22Rv1 (cell line): Measurements from ENCODE around the gene SLC5A2.
"Not testable (repeated sequence)": the region's sequence is repeated elsewhere in the genome, so short reads cannot be mapped to it uniquely, and the experiment has no call there.

ENCODE experiments used
- H3K27ac ChIP-seq: fragments of 450-650 bp; 2 replicates; pipeline ENCODE4 v1.5.1; 2017
- CTCF ChIP-seq: fragments of 450-650 bp; IDR thresholded peaks from 2 replicates; pipeline ENCODE4 v1.5.1; 2017; ENCODE audit warnings: mild to moderate bottlenecking
- ZFX ChIP-seq: fragments of 450-650 bp; IDR thresholded peaks from 2 replicates; pipeline ENCODE4 v1.6.1; 2017; ENCODE audit warnings: antibody characterized with exemption, borderline replicate concordance

SLC5A2 gene

GRCh38 chr16:31480851-31481536 lies 1.9 kb upstream of the SLC5A2 start:
- TF ChIP-seq ZFX = no peak
- TF ChIP-seq CTCF = no peak
- H3K27ac ChIP-seq = no peak overlapping the region

GRCh38 chr16:31484048-31484447 lies 1.1 kb downstream of the SLC5A2 start:
- not testable (repeated sequence) for H3K27ac ChIP-seq

GRCh38 chr16:31484491-31485171 lies 1.7 kb downstream of the SLC5A2 start:
- H3K27ac ChIP-seq = no peak overlapping the region
- TF ChIP-seq ZFX (no peak), CTCF (no peak)

- H3K27ac ChIP-seq = no peak overlapping the region
- TF ChIP-seq CTCF (no peak), ZFX (no peak)
Measured at GRCh38 chr16:31485571-31485970, 2.6 kb downstream of the SLC5A2 start.

- TF ChIP-seq ZFX (no peak), CTCF (no peak)
- H3K27ac ChIP-seq = no peak overlapping the region
Measured at GRCh38 chr16:31486045-31486444, 3.1 kb downstream of the SLC5A2 start.

- no peak overlapping the region for H3K27ac ChIP-seq
- no peak for TF ChIP-seq CTCF
- no peak for TF ChIP-seq ZFX
Measured at GRCh38 chr16:31487071-31487719, 4.3 kb downstream of the SLC5A2 start.

GRCh38 chr16:31487720-31488467 lies 5.0 kb downstream of the SLC5A2 start:
- TF ChIP-seq ZFX (no peak), CTCF (no peak)
- no peak overlapping the region for H3K27ac ChIP-seq
